HG03342 (cell line): Measurements from ENCODE around the gene SSC5D.

Source experiments
- ATAC-seq: cut with Tn5 transposase; IDR thresholded peaks from one replicate; pipeline ENCODE4 v1.9.1; 2021; ENCODE audit warnings: mild to moderate bottlenecking, moderate library complexity; ENCODE audit not compliant: unreplicated experiment

SSC5D gene

DNA sequence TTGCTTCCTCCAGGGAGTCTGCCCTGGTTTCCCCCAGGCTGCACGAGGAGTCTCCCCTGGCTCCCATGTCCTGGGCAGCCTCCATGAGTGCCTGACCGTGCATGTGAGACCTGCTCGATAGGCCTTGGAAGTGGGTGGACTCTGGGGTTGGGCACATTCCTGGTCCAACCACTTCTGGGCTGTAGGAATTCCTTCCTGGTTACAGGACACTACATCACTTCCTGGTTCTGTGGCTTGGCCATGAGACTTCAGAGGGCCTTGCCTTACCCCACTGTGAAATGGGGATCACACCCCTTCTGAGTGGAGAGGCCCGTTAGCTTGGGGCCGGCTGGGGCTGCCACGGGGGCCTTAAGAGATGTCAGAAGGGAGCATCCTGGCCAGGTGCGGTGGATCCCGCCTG is 15.8 kb upstream of the SSC5D start:
- ATAC-seq, result no peak

DNA sequence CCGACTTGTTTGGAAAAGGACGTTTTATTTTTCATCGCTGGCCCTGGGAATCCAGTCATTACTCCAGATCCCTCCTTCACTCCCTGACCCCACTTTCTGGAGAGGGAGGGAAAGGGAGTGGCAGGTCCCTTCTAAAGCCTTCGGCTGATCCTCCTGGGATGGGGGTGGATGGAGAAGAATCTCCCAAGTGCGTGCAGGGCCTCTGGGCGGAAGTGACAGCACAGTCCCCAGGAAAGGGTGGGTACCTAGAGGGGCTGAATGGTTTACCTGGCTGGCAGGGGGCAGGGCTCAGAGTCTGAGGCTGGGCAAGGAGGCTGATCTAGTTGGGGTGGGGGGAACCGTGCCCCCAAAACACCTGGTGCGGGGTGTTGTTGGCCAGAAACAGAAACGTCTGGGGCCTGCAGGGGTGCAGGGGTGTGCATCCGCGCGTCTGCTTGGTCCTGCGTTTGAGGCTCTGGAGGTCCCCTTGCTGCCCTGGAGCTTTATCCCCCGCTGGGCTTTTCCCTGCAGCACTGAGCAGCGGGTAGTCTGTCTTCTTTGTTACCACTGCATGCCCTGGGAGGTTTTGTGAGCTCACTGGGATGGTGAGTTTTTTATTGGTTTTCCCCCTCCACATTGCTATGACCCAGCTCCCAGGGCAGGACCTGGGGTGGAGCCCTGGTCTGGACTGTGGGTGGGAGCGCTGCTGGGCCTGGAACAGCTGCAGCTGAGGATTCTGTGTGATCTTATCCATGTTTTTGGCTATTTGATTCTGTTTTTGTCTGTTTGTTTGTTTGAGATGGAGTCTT is 14.8 kb upstream of the SSC5D start:
- ATAC-seq, result no peak

DNA sequence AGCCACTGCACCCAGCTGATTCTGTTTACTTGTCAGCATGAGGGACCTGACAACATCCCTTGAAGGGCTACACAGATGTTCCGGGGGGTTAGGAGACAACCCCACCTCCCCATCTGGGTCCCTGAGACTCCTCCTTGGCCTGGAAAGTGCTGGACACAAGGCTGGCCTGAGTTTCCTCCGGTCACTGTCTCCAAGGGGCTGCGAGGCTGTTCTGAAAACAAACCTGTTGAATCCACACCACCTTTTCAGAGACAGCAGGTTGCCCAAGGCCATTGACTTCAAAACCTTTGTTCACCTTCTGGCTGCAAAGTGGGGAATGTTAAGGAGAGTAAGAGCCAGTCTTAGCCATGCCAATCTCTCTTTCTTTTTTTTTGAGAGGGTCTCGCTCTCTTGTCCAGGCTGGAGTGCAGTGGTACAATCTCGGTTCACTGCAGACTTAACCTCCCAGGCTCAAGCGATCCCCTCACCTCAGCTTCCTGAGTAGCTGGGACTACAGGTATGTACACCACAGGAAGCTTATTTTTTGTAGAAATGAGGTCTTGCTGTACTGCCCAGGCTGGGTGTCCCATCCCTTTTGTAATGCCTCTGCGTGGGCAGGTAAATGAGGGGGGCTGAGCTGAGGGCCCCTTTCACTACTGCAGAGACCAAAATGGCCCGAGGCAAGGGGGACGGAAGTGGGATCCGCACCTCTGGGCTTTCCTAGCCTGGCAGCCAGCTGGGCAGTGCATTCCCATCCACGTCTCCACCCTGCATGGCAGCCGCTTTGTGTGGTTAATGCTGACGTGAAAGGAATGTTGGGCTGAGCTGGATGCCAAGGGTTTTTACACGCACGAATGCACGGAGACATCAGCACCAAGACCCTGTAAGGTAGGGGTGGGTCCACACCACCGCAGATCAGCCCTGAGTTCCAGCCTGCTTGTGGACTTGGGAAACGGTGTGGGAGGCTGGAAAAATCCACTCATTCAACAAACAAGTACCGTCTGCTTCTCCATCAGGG is 13.7 kb upstream of the SSC5D start:
- ATAC-seq, result no peak

DNA sequence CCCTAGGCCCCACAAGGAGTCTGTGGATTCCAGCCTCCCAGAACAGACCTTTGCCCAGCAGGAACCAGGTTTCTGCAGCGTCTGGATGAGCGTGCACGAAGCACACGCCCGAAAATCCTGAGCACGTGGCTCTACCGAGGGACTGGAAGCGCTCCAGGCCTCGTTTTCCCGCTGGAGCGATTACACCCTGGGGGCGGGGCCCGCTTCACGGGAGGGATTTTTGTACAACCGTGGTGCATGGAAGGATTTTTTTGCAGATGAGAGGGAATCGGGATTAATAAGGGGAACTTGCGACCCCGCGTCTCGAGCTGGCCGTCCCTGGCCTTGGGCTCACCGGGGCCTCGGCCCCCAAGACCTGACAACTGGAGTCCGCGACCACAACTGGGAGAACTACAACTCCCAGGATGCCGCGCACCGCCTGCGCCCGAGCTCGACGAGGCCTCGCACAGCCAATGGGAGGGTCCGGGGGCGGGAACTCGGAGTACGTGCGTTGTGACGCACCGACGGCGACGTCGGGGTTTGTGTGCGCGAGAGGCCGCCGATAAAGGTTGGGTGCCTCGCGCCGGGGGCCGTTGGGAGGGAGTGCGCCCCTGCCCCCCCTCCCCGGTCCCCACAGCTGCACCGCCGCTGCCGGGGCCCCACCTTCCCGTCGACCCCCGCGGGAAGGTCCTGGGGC is 12.0 kb upstream of the SSC5D start, which contains the start of gene ZNF628:
Gene ZNF628, plus strand, starts transcription at position 518 of the 676 bp plus-strand sequence. CDS start 3,294 bp downstream, outside the sequence.
- ATAC-seq, result peak; percentile 91

DNA sequence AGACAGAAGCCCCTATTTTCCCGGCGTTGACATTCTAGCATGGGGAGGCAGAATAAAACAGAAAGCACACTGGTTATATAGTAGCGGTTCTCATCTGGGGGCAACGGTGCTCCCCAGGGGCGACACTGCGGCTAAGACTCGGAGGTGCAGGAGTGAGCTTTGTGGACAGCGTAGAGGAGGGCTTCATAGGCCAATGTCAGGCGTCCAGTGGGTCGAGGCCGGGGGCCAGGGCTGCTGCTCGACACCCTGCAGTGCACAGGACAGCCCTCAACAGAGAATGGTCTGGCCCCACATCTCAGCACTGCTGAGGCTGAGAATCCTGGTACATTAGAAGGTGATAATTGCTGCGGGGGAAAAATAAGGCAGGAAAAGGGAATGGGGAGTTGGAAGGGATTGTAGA is 10.3 kb upstream of the SSC5D start:
- no peak for ATAC-seq

DNA sequence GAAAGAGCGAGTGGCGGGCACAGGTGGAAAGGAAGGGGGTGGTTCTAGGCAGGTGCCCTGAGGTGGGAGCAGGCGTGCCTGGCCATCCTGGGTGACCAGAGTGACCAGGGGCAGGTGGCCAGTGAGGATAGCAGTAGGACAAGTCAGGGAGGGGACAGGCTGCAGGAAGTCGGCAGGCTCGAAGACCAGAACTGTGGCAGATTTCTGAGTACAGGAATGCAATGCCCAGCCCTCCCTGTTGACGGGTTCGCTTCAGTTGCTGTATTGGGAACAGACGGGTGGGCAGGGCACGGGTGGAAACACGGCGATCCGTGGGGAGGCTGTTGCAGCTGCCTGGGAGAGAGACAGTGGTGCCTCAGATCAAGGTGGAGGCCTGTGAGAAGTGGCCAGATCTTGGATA is 9.9 kb upstream of the SSC5D start:
- ATAC-seq, result no peak

DNA sequence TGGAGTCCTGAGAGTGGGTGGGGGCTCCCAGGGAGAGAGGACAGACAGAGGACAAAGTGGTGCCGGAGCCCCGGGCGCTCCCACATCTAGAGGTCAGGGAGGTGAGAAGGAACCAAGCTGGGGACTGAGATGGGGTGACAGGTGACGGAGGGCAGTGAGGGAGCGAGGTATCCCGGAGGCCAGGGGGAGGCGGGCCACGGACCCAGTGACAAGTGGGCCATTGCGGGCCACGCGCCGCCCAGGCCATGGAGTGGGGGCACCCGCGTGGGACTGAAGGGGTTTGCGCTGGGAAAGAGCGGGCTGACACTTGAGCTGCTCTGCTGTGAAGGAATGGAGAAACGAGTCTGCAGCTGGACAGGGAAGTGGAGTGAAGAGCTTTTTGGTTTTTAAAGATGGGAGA is 9.2 kb upstream of the SSC5D start:
- no peak for ATAC-seq

DNA sequence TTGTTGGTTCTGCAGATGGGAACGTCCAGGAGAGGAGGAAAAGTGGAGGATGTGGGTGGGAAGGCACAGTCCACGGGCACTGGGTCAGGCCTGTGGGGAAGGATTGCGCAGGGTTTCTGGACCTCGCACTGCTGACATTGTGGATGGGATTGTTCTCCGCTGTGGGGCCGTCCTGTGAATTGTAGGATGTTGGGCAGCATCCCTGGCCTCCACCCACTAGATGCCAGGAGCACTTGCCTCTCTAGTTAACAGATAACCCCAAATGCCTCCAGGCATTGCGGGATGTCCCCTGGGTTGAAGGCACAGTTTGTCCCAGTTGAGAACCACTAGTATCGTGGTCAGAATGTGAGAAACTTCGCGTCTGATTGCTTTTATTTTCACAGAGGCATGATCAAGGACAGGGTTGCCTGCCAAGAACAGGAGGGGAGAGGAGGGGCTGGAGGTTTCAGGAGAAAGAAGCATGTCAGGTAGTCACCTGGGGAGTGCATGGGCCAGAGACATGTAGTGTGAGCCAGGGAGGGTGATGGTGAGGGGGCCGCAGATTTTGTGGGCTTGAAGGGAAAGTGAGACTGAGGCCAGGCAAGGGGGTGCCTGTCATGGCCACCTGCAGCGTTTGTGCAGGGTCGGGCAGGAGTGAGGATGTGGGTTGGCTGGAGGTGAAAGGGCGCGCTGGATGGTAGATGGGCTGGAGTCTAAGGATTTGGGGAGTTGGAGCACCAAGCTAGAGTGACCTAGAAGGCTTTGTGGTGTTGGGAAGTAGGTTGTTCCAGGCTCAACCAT is 8.6 kb upstream of the SSC5D start:
- no peak for ATAC-seq

DNA sequence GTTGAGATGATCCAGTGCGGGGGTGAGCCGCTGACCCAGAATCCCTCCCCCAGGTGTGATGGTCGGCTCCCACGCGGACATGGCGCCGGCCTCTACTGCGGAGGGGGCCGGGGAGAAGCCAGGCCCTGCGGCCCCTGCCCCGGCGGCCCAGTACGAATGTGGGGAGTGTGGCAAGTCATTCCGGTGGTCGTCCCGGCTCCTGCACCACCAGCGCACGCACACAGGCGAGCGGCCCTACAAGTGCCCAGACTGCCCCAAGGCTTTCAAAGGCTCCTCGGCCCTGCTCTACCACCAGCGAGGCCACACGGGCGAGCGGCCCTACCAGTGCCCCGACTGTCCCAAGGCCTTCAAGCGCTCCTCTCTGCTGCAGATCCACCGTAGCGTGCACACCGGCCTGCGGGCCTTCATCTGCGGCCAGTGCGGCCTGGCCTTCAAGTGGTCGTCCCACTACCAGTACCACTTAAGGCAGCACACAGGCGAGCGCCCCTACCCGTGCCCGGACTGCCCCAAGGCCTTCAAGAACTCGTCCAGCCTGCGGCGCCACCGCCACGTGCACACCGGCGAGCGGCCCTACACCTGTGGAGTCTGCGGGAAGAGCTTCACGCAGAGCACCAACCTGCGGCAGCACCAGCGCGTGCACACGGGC is 7.0 kb upstream of the SSC5D start:
- no peak for ATAC-seq

DNA sequence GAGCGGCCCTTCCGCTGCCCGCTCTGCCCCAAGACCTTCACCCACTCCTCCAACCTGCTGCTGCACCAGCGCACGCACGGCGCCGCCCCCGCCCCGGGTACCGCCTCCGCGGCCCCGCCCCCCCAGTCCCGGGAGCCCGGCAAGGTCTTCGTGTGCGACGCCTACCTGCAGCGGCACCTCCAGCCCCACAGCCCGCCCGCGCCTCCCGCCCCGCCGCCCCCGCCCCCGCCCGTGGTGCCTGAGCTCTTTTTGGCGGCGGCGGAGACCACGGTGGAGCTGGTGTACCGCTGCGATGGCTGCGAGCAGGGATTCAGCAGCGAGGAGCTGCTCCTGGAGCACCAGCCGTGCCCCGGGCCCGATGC is 6.5 kb upstream of the SSC5D start:
- no peak for ATAC-seq

DNA sequence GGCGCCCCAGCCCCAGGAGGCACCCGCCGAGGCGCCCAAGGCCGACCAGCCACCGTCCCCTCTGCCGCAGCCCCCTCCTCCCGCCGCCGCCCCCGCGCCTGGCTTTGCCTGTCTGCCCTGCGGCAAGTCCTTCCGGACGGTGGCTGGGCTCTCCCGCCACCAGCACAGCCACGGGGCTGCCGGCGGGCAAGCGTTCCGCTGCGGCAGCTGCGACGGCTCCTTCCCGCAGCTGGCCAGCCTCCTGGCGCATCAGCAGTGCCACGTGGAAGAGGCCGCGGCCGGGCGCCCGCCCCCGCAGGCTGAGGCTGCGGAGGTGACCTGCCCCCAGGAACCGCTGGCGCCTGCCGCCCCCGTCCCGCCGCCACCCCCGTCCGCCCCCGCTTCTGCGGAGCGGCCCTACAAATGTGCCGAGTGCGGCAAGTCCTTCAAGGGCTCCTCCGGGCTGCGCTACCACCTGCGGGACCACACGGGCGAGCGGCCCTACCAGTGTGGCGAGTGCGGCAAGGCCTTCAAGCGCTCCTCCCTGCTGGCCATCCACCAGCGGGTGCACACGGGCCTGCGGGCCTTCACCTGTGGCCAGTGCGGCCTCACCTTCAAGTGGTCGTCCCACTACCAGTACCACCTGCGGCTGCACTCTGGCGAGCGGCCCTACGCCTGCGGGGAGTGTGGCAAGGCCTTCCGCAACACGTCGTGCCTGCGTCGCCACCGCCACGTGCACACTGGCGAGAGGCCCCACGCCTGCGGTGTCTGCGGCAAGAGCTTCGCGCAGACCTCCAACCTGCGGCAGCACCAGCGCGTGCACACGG is 5.9 kb upstream of the SSC5D start:
- ATAC-seq, result no peak

DNA sequence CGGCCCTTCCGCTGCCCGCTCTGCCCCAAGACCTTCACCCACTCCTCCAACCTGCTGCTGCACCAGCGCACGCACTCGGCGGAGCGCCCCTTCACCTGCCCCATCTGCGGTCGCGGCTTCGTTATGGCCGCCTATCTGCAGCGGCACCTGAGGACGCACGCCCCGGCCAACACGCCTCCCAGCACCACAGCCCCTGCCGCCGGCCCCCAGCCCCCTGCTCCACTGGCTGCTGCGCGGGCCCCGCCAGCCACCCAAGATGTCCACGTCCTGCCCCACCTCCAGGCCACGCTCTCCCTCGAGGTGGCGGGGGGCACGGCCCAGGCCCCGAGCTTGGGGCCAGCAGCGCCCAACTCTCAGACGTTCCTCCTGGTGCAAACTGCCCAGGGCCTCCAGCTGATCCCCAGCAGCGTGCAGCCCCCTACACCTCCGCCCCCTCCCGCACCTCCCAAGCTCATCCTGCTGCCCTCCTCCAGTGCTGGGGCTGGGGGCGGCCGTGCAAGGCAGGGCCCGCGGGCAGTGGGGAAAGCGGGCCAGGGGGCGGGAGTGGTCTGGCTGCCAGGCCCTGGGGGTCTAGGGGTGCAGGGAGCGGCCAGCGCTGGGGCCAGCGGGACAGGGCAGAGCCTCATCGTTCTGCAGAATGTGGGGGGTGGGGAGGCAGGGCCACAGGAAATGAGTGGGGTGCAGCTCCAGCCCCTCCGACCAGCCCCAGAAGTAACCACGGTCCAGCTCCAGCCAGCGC is 5.1 kb upstream of the SSC5D start:
- no peak for ATAC-seq

DNA sequence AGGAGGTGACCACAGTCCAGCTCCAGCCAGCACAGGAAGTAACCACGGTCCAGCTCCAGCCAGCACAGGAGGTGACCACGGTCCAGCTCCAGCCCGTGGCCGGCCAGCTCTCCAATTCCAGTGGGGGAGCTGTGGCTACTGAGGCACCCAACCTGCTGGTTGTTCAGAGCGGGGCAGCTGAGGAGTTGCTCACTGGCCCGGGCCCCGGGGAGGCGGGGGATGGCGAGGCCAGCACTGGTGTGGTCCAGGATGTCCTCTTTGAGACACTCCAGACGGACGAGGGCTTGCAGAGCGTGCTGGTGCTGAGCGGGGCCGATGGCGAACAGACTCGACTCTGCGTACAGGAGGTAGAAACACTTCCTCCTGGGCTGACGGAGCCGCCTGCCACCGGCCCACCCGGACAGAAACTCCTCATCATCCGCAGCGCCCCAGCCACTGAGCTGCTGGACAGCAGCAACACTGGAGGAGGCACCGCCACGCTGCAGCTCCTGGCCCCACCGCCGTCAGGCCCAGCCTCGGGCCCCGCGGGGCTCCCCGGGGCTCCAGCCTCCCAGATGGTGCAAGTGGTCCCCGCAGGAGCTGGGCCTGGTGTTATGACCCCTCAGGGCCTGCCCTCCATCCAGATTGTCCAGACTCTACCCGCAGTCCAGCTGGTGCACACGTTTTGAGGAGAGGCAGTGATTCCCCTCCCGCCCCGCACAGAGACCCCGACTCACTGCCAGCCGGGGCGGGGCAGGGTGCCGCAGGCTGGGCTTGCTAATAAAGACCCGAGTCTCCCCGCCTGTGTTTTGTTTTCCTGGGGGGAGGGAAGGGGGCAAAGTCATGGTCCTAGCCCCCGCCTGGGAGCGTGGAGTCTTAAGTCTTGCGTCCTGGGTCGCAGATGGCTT is 4.3 kb upstream of the SSC5D start:
- no peak for ATAC-seq

DNA sequence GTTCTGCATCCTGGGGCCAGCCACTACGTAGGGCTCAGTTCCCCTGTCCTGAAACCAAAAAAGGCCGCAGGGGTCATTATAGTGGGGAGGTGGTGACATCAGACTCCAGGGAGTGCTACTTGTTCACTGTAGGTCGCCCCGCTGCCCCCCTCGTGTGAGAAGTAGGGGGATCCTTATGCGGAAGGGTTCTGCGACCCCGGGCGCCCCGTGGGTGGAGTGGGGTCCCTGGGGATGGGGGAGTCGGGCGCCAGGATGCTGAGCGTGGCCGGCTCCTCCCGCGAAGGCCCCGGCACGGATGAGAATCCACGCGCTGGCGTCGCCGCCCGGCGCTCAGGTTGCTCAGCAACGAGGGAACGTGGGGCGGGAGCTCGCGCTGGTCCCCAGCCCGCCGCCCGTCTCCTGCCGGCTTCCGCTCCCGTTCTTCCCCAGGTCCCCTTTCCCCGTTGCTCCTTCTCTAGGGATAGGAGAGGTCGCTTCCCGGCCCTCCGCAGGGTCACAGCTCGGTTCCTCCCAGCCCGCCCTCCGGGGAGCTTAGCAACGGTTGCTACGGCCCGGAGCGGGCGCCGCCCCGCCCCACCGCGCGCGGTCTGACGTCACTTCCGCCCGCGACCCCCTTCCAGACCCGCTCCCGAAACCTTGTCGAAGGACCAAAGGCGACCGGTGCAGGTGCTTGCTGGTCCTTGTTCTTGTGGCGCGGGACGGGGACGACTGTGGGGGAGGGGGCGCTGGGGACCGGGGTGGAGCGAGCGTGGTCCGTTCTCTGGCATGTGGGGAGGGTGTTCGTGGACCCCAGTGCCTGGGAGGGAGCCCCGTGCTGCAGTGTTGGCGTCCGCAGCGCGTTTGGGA is 3.4 kb upstream of the SSC5D start, which contains the start of gene NAT14:
Gene NAT14, plus strand, starts transcription at position 596 of the 846 bp plus-strand sequence. CDS start 521 bp downstream, outside the sequence.
- ATAC-seq, result peak; percentile 54

DNA sequence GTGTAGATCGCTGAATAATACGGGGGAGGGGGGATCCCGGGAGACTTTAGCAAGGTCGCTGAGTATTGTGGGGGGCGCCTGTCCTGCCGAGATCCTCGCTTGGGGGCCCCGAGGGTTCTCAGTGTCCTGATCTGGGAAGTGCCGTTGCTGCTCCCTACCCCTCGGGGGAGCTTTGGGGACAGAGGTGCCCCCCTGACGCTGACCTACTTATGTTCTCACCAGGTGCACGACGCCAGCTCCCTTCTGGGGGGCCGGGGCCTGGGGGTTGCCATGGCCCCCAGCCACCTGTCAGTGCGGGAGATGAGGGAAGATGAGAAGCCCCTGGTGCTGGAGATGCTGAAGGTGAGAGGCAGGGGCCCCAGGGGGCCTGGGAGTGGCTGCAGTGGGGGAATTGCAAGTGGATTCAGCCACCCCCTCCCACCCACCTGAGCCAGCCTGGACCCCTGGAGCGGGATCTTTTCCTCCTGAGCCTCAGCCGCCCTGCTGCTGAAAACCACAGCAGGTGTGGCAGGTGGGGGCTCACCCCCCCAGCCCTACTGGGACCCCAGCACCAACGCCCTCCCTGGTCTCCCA is 2.7 kb upstream of the SSC5D start:
- ATAC-seq, result no peak
